GM19452 (cell line): Measurements from ENCODE around the gene REEP5.

Experiments
- ATAC-seq: cut with Tn5 transposase; IDR thresholded peaks from one replicate; pipeline ENCODE4 v1.9.1; 2021; ENCODE audit not compliant: unreplicated experiment

The REEP5 gene

DNA sequence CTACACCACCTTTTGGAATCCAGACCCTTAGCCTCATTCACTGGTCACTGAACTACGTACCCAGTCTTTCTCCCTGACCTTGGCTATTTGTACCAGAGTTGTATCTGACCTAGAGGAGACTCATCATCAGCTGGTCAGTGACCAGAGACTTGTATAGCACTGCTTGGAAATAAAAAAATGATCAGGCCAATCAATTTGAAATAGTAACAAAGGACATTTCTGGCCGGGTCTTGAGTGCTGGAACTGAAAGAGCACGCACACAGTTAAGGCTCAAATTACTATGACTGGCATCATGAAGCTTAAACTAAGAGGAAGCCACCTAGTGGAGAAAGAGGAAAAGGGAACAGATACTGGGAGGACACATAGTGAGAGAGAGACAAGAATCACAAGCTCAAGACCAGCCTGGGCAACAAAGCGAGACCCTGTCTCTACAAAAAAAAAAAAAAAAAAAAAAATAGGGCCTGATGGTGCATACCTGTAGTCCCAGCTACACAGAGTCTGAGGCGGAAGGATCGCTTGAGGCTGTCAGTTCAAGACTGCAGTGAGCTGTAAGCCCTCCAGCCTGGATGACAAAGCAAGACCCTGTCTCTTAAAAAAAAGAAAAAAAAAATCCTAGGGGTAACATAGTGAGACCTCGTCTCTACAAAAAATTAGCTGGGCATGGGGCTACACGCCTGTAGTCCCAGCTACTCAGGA lies 73.8 kb downstream of the REEP5 start:
- peak; percentile 99 for ATAC-seq

DNA sequence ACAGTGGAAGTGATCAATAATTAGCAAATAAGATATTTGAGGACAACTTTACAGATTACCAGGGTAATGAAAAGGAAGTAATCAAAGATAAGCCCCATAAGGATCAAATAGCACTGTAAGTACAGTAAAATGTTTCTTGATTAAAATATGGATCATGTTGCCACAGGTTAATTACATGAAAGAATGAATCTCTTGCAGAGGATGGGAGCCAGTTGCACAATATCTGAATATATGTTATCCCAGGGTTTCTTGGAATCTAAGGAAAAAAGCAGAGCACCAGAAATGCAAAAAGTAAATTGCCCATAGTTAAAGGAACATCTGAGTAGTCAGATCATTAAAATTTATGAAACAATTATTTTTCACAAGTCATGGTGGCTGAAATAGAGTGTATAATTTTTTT lies 74.7 kb downstream of the REEP5 start:
- ATAC-seq, result no peak

DNA sequence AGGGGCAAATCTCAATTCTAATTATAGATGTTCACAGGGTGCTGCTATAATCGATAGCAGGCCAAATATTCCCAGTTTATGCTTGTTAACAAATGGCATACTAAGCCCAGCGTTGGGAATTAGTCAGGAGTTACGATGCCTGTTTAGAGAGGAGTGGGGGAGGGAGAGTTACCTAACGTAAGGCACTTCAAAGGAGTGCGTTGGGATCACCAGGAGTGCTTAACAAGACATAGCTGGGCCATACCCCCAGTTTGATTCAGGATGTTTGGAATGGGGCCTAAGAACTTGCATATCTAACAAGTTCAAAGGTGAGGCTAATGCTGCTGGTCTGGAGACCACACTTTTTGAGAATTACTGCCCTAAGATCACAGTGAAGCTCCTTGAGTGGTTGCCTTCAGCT lies 75.5 kb downstream of the REEP5 start:
- ATAC-seq, result no peak

DNA sequence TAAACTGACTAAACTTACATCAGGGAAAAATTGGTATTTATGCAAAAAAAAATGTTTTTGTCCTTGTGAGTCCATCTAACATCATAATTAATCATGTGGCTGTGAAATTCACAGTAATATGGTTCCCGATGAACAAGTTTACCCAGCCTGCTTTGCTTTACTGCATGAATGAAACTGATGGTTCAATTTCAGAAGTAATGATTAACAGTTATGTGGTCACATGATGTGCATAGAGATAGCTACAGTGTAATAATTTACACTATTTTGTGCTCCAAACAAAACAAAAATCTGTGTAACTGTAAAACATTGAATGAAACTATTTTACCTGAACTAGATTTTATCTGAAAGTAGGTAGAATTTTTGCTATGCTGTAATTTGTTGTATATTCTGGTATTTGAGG lies 77.5 kb downstream of the REEP5 start:
- no peak for ATAC-seq

DNA sequence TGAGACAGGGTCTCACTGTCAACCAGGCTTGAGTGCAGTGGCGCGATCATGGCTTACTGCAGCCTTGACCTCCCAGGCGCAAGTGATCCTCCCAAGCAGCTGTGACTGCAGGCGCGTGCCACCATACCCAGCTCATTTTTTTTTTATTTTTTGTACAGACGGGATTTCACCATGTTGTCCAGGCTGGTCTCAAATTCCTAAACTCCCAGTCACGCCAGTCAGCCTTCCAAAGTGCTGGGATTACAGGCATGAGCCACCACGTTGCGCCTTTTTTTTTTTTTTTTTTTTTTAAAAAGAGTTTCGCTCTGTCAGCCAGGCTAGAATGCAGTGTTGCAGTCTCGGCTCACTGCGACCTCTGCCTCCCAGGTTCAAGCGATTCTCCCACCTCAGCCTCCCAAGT lies 88.1 kb downstream of the REEP5 start:
- ATAC-seq, result no peak

- no peak for ATAC-seq
These were observed 91.6 kb downstream of the REEP5 start for GRCh38 chr5:112830378-112830777.
